Keratinocyte (primary cell): ENCODE results near the gene KCNJ9.

Source experiments
- EZH2 ChIP-seq: IDR thresholded peaks from one replicate; pipeline ENCODE4 v1.6.1; 2012; ENCODE audit warnings: inconsistent platforms, mild to moderate bottlenecking, low read length, moderate library complexity
- TF ChIP-seq, protein P1 (sequence below), 3 experiments: IDR thresholded peaks in 1 of 3; conservative IDR thresholded peaks in 1 of 3; optimal IDR thresholded peaks in 1 of 3; 2 replicates in 2 of 3; 3 replicates in 1 of 3; pipeline versions ENCODE3 to v1.5.1; 2011; ENCODE audit warnings: low read length in 3 of 3, mild to moderate bottlenecking in 3 of 3, moderate library complexity in 2 of 3, control low read depth in 1 of 3, inconsistent platforms in 1 of 3; ENCODE audit not compliant: insufficient read depth in 2 of 3; ENCODE audit errors: extremely low read depth in 1 of 3

DNA sequence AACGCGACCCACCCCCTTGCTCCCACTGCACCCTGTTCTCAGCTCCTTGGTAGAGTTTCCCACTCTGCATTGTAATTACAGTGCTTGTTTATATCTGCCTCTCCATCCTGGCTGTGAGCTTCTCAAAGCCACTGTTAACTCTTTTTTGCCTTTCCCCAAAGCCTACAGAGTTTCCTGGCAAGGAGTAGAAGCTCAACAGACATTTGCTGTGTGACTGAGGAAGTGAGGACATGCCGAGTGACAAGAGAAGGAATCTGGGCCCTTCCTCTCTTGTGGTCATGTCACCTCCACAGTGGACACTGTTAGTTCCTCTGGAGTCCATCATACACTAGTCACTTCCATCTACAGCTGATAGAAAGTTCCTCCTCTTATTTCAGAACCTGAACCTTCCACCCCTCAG, 23.1 kb downstream of the KCNJ9 start:
- TF ChIP-seq, protein P1, sequence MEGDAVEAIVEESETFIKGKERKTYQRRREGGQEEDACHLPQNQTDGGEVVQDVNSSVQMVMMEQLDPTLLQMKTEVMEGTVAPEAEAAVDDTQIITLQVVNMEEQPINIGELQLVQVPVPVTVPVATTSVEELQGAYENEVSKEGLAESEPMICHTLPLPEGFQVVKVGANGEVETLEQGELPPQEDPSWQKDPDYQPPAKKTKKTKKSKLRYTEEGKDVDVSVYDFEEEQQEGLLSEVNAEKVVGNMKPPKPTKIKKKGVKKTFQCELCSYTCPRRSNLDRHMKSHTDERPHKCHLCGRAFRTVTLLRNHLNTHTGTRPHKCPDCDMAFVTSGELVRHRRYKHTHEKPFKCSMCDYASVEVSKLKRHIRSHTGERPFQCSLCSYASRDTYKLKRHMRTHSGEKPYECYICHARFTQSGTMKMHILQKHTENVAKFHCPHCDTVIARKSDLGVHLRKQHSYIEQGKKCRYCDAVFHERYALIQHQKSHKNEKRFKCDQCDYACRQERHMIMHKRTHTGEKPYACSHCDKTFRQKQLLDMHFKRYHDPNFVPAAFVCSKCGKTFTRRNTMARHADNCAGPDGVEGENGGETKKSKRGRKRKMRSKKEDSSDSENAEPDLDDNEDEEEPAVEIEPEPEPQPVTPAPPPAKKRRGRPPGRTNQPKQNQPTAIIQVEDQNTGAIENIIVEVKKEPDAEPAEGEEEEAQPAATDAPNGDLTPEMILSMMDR (optimal IDR thresholded peaks at IDR 0.05 in 1 of 3, IDR thresholded peaks at IDR 0.05 in 1 of 3, conservative IDR thresholded peaks at IDR 0.05 in 1 of 3; ENCODE audit: extremely low read depth in 1 of 3, insufficient read depth in 2 of 3, low read length in 3 of 3), result no peak
- TF ChIP-seq EZH2, result no peak
